GM18909 (cell line): Measurements from ENCODE around the gene PBX4.

Experiments
- ATAC-seq: cut with Tn5 transposase; IDR thresholded peaks from one replicate; pipeline ENCODE4 v1.9.1; 2021; ENCODE audit warnings: mild to moderate bottlenecking; ENCODE audit not compliant: unreplicated experiment, poor library complexity

Gene PBX4

GRCh38 chr19:19562665-19563347 is 55.7 kb downstream of the PBX4 start:
- ATAC-seq: no peak

- ATAC-seq: no peak
These were observed 56.4 kb downstream of the PBX4 start for GRCh38 chr19:19561946-19562664.

GRCh38 chr19:19559931-19560330 is 58.6 kb downstream of the PBX4 start:
- ATAC-seq: no peak

GRCh38 chr19:19558636-19559035 is 59.9 kb downstream of the PBX4 start:
- ATAC-seq: no peak

- no peak for ATAC-seq
These were observed 60.4 kb downstream of the PBX4 start for GRCh38 chr19:19558055-19558454.

- no peak for ATAC-seq
These were observed 64.1 kb downstream of the PBX4 start for GRCh38 chr19:19554074-19555023.

GRCh38 chr19:19553670-19554069 is 64.8 kb downstream of the PBX4 start:
- ATAC-seq: no peak

GRCh38 chr19:19552798-19553197 is 65.7 kb downstream of the PBX4 start:
- ATAC-seq: no peak

GRCh38 chr19:19551853-19552192 is 66.7 kb downstream of the PBX4 start:
- ATAC-seq: no peak

- ATAC-seq: no peak
These were observed 67.3 kb downstream of the PBX4 start for GRCh38 chr19:19550972-19551852.

GRCh38 chr19:19550485-19550929 is 68.0 kb downstream of the PBX4 start:
- no peak for ATAC-seq

- no peak for ATAC-seq
These were observed 68.6 kb downstream of the PBX4 start for GRCh38 chr19:19549804-19550464.

GRCh38 chr19:19548915-19549759 is 69.3 kb downstream of the PBX4 start:
- ATAC-seq: no peak

GRCh38 chr19:19547674-19548336 is 70.7 kb downstream of the PBX4 start:
- ATAC-seq: no peak

GRCh38 chr19:19546751-19547162 is 71.7 kb downstream of the PBX4 start:
- ATAC-seq: no peak

- ATAC-seq: no peak
These were observed 72.8 kb downstream of the PBX4 start for GRCh38 chr19:19545707-19546106.

- ATAC-seq: no peak
These were observed 73.4 kb downstream of the PBX4 start for GRCh38 chr19:19544954-19545591.
